Mesothelial cell of epicardium (in vitro differentiated cells): Measurements from ENCODE around the gene HECTD3. TPM values are rescaled to one million over a fixed set of nuclear protein-coding genes. Genes with fewer than 3 reads are reported as not detected.

Experiments used
- DNase-seq, 2 experiments: peaks; one replicate each; pipeline ENCODE4 v3.0.0; 2021; ENCODE audit warnings: low spot score in 2 of 2; ENCODE audit not compliant: unreplicated experiment in 2 of 2
- H3K27ac Mint-ChIP-seq: 2 replicates; pipeline ENCODE4 v1.8.0; 2021; ENCODE audit warnings: mixed read lengths
- H3K27me3 Mint-ChIP-seq: 2 replicates; pipeline ENCODE4 v1.8.0; 2021; ENCODE audit warnings: low read depth, mixed read lengths
- H3K36me3 Mint-ChIP-seq: 2 replicates; pipeline ENCODE4 v1.8.0; 2021; ENCODE audit warnings: mixed read lengths
- H3K4me1 Mint-ChIP-seq: 2 replicates; pipeline ENCODE4 v1.8.0; 2021; ENCODE audit warnings: mixed read lengths
- H3K4me3 Mint-ChIP-seq: 2 replicates; pipeline ENCODE4 v1.8.0; 2021; ENCODE audit warnings: mild to moderate bottlenecking, moderate library complexity, mixed read lengths
- H3K9me3 Mint-ChIP-seq: 2 replicates; pipeline ENCODE4 v1.8.0; 2021; ENCODE audit warnings: mixed read lengths
- CTCF ChIP-seq: fragments of 200-600 bp; sonication (generic); IDR thresholded peaks from one replicate; pipeline ENCODE4 v1.5.0; 2021; ENCODE audit warnings: antibody characterized with exemption; ENCODE audit not compliant: unreplicated experiment
- total RNA-seq: library from RNA; stranded (reverse); gene quantifications from 3 replicates; pipeline ENCODE4 v1.2.1, GENCODE V29; 2021

The HECTD3 gene
- total RNA-seq, 1 donor from 2014 or later: 34.3 TPM

- DNase-seq: no peak
- H3K36me3 Mint-ChIP-seq: peaks cover 9% of the 10 kb centered on the region
- no peaks in the 10 kb centered on the region for H3K9me3 Mint-ChIP-seq
- no peak for TF ChIP-seq CTCF
- no peak overlapping the region for H3K27ac Mint-ChIP-seq
- no peaks in the 10 kb centered on the region for H3K27me3 Mint-ChIP-seq
- peak overlapping the region; percentile 2 for H3K4me3 Mint-ChIP-seq
- peaks cover 35% of the 10 kb centered on the region for H3K4me1 Mint-ChIP-seq
These were observed 2.6 kb upstream of the HECTD3 start for GRCh38 chr1:45013551-45014209.

GRCh38 chr1:45012639-45013278, 1.6 kb upstream of the HECTD3 start:
- H3K27me3 Mint-ChIP-seq: no peaks in the 10 kb centered on the region
- H3K9me3 Mint-ChIP-seq: no peaks in the 10 kb centered on the region
- peak overlapping the region; percentile 84 for H3K27ac Mint-ChIP-seq
- peak; percentile 55 to 66 for DNase-seq
- peaks cover 17% of the 10 kb centered on the region for H3K36me3 Mint-ChIP-seq
- peaks cover 35% of the 10 kb centered on the region for H3K4me1 Mint-ChIP-seq
- H3K4me3 Mint-ChIP-seq: peak overlapping the region; percentile 71
- no peak for TF ChIP-seq CTCF

- peaks cover 35% of the 10 kb centered on the region for H3K4me1 Mint-ChIP-seq
- peaks cover 19% of the 10 kb centered on the region for H3K36me3 Mint-ChIP-seq
- no peaks in the 10 kb centered on the region for H3K9me3 Mint-ChIP-seq
- no peak for TF ChIP-seq CTCF
- DNase-seq: peak; percentile 67 to 84
- peak within 1 kb of the TSS; percentile 71 for H3K4me3 Mint-ChIP-seq
- H3K27ac Mint-ChIP-seq: peak within 1 kb of the TSS; percentile 84
- no peaks in the 10 kb centered on the region for H3K27me3 Mint-ChIP-seq
These were observed 914 bp upstream of the HECTD3 start, which contains the start of gene UROD for GRCh38 chr1:45011837-45012638. TSS of gene UROD (plus strand) at chr1:45012254. CDS start at chr1:45012266, 12 bp downstream.

- Mint-ChIP-seq H3K9me3 (no peaks in the 10 kb centered on the region), H3K36me3 (peaks cover 19% of the 10 kb centered on the region), H3K27ac (peak overlapping the region; percentile 25), H3K4me1 (peaks cover 35% of the 10 kb centered on the region), H3K27me3 (no peaks in the 10 kb centered on the region), H3K4me3 (peak overlapping the region; percentile 71)
- no peak for DNase-seq
- TF ChIP-seq CTCF: no peak
These were observed 919 bp downstream of the HECTD3 start for GRCh38 chr1:45009956-45010854.

GRCh38 chr1:45009296-45009865, 1.7 kb downstream of the HECTD3 start:
- peak overlapping the region; percentile 71 for H3K4me3 Mint-ChIP-seq
- H3K9me3 Mint-ChIP-seq: no peaks in the 10 kb centered on the region
- peaks cover 31% of the 10 kb centered on the region for H3K4me1 Mint-ChIP-seq
- H3K27ac Mint-ChIP-seq: no peak overlapping the region
- peaks cover 18% of the 10 kb centered on the region for H3K36me3 Mint-ChIP-seq
- DNase-seq: no peak
- no peaks in the 10 kb centered on the region for H3K27me3 Mint-ChIP-seq
- no peak for TF ChIP-seq CTCF
